Measurements from ENCODE around the gene HSPA4L.

Gene HSPA4L

DNA sequence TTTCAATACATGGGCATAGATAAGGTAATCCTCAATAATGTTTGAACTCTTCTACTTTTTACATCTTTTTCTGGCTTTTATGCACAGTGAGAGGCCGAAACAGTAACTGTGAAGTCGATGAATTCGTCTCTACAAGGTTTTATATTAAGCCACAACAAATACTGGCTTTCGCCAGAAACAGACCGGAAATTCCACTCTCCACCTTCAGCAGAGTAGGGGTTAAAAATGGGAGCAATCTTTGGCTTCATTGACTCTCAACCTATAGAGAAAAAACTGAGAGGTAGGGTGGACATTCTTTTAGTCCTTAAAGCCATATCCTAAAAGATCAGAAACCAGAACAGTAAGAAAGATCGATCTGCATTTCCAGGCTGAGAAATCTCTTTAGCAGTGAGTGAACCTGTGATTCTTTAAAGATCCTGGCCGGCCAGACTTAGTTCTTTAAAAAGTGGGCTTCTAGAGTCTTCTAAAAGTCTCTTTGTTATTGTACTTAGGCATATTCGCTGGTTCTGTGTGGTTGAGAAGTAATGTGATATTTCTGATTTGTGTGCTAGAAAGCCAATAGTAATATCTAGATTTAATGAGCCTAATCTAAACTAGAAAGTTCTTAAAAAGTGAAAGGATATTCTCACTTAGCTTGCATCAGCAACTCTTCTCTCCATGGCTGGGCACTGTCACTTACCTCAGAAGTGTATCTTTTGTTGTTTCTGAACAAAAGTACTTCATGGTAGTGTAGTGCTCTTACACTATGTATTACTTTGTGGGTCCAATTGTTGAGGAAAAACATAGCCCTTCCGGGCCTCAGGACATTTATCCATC is 2.0 kb downstream of the HSPA4L start:
- DNase-seq (ENCODE audit: low spot score) = no peak

DNA sequence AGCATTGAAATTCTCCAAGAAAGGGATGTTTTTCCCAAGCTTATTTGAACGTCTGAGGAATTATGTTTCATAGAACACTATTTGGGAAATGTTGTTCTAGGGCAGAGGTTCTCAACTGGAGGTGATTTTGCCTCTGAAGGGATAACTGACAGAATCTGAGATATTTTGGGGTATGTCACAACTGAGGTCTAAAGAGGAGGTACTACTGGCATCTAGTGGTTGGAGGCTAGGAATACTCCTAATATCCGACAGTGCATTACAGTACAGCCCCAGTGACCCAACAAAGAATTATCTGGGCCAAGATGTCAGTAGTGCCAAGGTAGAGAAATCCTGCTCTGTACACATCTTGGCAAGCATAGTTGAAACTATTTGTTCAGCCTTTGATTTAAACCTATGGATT is 6.4 kb downstream of the HSPA4L start:
- peak; percentile 22 for DNase-seq (ENCODE audit: low spot score)

DNA sequence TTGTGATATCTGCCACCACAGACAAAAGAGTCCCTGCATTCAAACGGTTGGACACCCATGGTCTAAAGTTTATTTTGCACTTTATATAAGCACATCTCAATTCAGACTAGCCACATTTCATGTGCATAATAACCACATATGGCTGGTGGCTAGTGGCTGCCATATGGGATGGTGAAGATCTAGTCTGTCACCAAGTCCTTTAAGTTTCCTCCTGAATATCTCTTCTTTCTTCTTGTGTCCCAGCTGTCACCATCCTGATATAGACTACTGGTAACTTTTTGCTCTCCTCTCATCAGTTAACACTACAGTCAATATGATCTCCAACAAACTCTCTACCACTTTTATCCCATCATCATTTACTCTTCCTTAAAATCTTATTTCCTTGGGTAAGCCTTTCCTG is 9.3 kb downstream of the HSPA4L start:
- no peak for DNase-seq (ENCODE audit: low spot score)

DNA sequence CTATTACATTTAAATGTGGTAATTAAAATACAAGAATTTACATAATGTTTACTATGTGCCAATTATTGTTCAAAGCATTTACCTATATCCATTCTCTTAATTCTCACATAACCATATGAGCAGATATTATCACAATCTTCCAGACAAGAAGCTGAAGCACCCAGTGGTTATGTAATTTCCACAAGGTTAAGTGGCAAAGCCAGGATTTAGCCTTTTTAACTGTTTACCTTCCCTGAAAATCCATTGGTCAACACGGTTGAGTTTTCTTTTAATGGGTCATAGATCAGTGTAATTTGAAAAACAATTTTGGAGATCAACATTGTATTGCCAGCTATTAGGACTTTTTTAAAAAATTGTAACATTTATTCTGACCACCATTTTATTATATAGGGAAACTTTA is 11.4 kb downstream of the HSPA4L start:
- no peak for DNase-seq (ENCODE audit: low spot score)

DNA sequence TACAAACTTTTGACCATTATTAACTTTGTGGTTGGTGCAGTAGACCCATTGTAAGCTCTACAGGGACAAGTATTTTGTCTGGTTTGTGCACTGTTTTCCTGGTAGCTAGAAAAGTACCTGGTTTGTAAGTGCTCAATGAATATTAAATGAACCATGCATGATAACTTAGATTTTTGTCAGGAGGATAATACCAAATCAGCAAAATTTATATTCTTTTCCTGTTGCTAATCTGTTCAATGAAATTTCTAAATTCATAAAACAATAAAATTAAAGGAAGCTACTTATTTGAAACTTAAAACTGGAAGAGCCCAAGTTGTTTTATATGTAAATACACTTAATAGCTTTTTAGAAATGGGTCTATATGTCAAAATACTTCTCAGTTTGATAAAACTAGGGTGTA is 17.6 kb downstream of the HSPA4L start:
- DNase-seq (ENCODE audit: low spot score) = no peak

DNA sequence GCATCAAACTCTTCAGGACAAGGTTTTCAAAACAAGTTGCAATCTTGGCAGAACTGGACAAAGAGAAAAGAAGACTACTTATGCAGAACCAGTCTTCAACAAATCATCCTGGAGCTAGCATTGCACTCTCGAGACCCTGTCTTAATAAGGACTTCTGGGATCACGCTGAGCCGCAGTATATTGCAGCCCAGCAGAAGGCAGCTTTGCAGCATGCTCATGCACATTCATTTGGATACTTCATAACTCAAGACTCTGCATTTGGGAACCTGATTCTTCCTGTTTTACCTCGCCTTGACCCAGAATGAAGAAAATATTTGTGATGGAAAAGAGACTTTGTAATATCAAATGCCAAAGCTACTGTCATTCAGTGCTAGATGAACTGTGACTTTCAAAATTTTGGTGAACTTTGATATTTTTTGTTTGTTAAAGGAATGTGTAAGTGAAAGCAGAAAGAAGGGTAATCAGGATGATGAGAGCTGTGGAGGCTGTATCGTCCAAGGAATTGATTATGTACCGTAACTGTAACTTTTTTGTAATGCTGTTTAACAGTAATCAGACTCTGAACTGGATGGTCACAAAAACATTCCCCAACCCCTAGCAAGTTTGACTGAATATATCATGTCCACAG is 27.2 kb downstream of the HSPA4L start:
- peak; percentile 24 for DNase-seq (ENCODE audit: low spot score)

DNA sequence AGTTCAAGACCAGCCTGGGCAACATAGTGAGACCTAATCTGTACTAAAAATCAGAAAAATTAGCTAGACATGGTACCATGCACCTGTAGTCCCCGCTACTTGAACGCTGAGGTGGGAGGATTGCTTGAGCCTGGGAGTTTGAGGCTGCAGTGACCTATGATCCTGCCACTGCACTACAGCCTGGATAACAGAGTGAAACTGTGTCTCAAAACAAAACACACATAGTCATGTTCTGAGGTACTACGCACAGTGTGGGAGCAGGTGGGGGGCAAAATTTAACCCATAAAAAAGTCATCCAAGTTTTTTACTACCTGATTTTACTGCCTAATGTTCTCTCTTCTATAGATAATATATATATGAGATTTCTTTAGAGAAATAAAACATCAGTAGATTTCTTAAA is 28.4 kb downstream of the HSPA4L start:
- DNase-seq (ENCODE audit: low spot score) = no peak

DNA sequence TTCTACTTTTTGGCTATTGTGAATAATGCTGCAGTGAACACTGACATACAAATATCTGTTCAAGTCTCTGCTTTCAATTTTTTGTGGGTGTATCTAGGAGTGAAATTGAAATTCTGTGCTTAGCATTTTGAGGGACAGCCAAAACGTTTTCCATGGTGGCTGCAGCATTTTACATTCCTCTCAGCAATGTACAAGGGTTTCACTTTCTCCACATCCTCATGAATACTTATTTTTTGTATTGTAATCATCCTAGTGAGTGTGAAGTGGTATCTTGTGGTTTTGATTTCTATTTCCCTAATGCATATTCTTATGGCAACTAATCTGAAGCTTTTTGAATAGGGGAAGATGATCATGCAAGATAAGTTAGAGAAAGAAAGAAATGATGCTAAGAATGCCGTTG is 40.3 kb downstream of the HSPA4L start:
- DNase-seq (ENCODE audit: low spot score) = no peak

DNA sequence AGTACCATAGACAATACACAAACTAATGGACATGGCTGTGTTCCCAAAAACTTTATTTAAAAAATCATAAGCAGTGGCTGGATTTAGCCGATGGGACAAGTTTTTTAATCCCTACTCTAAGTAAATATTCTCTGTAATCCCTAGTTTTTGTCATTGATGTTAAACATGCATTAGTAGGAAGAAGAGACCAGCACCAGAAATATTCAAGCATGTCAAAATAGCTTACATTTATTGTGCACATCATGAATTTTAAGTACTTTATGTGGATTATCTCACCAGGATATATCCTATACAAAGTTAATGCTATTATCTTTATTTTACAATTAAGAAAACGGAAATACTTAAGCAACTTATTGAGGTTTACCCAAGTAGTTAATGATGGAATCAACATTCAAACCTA is 46.0 kb downstream of the HSPA4L start:
- DNase-seq (ENCODE audit: low spot score) = no peak

DNA sequence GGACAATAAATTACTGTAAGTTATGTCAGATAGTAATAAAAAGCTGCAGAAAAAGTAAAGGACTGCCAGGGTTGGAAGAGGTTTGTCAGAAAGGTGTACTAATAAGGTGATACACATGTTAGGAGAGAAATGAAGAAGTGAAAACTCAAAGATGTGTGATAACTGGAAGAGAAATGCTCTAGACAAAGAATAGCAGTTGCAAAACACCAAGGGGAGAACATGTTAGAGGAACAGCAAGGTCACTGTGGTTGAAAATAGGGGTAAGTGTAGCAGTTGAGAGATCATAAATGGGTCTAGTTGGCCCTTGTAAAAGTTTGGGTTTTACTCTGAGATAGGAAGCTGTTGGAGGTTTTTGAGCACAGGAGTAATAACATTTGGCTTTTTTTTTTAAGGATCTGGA is 46.9 kb downstream of the HSPA4L start:
- DNase-seq (ENCODE audit: low spot score) = no peak

DNA sequence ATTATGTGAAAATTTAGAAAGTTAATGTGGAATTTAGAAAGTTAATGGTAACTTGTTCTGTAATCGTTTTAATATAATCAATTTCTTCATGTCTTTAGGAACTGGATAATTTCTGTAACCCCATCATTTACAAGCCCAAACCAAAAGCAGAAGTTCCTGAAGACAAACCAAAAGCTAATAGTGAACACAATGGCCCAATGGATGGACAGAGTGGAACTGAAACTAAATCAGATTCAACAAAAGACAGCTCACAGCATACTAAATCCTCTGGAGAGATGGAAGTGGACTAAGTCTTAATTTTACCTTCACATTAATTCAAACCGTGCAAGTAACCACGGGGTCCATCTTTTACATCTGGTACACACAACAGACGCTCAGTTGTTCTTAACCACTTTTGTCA is 50.5 kb downstream of the HSPA4L start:
- no peak for DNase-seq (ENCODE audit: low spot score)

DNA sequence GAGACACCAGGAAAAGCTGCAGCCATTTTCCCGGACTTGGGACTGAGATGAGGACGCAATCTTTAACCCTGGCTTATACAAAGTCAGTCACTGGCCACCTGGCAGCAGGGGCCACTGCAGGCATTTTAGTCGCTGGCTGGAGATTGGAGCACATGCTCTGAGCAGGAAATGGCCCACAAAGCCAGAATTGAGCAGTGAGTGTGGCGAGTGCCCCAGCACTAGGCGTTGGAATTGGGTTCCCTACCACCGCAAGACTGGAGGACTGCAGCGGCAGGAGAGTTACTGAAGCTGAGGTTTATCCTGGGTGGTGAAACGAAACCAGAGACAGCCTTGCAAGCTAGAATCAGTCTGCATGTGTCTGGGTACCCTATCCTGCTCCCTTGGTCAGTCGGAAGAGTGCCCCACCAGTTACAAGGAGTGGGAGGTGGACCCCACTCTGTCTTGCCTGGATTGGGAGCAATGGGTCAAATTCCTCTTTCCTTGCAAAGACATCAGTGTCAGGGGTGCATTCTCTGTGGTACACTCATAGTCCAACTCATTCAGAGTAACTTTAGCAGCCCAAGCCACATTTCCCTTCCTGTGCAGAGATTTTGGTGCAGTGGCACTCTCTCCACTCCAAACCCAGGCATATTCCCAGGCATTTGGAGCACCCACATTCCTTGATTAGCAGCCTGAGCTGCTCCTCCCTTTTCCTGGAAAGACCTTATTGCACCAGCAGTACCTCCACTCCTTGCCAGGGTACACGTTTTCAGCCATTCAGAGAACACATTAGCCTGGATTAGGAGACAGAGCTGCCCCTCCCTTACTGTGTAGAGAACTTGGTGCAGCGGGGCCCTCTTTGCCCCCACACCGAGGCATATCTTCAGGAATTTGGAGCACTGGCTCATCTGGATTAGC is 61.8 kb downstream of the HSPA4L start:
- peak; percentile 15 for DNase-seq (ENCODE audit: low spot score)

DNA sequence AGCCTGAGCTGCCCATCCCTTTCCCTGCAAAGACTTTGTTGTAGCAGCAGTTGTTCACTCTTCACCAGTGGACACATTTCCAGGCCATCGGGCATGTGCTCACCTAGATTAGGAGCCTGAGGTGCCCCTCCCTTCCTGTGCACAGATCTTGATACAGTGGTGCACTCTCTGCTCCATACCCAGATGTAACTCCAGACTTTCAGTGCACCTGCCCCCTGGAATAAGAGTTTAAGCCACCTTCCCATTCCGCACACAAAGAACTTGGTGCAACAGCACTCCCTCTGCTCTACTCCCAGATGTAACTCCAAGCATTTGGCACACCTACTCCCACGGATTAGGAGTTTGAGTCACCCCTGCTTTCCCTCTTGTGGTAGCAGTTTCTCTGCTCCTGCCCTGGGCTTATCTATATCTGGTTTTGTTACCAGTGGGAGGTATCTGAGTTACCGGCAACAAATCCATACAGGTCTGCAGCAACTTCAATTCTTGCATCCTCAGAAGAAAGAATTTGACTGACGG is 62.5 kb downstream of the HSPA4L start:
- DNase-seq (ENCODE audit: low spot score) = no peak

DNA sequence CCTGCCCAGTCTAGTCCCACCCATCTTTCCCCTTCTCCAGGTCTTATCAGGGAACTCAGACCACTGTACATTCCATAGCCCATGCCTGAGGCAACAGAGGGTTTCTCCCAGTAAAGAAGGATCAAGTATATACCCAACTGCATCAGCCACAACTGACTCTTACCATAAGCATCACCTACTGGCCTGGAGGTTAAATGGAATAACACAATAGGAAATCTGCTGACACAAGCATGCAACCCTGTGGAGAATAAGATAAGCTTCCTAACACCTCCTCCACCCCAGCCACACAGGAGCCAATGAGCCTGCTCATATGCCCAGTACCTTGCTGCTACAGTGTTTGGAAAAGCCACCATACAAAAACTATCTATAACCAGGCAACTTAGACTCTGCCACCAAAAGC is 63.9 kb downstream of the HSPA4L start:
- no peak for DNase-seq (ENCODE audit: low spot score)

DNA sequence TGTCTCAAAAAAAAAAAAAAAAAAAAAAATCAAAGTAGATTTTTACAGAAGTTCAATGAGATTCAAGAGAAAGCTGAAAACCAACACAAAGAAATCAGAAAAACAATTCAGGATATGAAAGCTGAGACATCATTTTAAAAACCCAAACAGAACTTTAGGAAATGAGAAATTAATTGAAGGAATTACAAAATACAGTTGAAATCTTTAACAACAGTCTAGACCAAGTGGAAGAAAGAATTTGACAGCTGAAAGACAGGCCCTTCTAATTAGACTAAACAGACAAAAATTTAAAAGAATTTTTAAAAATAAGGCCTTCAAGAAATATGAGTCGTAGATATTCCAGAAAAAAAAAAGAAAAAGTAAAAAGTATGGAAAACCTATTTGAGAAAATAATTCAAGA is 64.6 kb downstream of the HSPA4L start:
- no peak for DNase-seq (ENCODE audit: low spot score)

DNA sequence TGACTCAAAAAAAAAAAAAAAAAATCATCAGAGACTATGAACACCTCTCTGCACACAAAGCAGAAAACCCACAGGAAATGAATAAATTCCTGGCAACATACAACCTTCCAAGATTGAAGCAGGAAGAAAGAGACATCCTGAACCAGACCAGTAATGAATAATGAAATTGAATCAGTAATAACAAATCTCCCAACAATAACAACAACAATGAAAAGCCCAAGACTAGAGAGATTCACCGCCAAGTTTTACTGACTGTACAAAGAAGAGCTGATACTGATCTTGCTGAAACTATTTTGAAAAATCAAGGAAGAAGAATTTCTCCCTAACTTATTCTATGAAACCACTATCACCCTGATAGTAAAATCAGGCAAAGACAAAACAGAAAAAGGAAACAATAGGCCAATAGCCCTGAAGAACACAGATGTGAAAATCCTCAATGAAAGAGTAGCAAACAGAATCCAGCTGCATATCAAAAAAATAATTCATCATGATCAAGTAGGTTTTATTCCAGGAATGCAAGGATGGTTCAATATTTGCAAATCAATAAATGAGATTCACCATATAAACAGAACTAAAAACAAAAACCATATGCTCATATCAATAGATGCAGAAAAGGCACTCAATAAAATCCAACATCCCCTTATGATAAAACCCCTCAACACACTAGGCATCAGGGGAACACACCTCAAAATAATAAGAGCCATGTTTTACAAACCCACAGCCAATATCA is 67.5 kb downstream of the HSPA4L start:
- no peak for DNase-seq (ENCODE audit: low spot score)

DNA sequence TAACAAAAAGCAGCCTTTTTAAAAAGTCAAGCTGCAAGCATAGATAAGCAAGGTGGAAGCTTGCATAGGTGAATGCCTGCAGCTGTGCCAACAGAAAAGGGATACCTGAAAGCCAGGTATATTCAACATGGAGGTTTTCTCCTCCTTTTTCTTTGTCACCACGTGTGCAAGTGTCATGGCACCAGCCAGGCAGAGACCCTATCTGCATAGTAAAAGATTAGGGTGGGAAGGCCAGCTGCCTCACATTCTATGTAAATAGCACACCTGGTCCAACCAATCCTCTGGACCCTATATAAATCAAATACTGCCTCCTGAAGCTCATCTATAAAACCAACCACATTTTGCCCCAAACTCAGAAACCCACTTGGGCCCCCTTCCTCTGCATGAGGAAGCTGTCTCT is 70.5 kb downstream of the HSPA4L start:
- no peak for DNase-seq (ENCODE audit: low spot score)

DNA sequence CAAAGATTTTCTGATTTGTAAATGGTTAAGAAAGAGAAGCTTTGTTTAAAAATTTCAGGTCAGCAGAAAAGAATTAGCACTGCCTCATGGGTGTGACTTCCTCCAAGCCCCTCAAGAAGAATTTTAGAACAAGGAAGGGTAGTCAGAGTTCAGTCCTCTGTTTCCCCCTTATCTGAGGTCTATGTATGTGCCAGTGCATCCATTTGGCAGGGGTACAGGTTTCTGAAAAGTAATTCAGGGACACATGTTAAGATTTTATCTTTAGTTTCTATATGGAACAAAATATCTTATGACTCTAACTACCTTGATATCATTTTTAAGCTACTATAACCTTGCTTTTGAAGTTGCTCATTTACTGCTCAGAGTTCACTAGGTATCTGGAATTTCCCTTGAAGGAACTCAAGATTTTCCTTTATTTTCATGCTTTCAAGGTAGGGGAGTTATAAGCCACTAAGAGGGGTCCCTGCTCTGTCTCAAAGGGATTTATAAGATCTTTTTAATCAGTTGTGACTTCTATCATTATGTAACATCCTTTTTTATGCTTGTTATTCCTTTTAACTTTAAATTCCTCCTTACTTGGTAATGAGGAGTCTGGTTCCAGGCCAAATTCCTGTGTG is 74.2 kb downstream of the HSPA4L start:
- DNase-seq (ENCODE audit: low spot score) = no peak

DNA sequence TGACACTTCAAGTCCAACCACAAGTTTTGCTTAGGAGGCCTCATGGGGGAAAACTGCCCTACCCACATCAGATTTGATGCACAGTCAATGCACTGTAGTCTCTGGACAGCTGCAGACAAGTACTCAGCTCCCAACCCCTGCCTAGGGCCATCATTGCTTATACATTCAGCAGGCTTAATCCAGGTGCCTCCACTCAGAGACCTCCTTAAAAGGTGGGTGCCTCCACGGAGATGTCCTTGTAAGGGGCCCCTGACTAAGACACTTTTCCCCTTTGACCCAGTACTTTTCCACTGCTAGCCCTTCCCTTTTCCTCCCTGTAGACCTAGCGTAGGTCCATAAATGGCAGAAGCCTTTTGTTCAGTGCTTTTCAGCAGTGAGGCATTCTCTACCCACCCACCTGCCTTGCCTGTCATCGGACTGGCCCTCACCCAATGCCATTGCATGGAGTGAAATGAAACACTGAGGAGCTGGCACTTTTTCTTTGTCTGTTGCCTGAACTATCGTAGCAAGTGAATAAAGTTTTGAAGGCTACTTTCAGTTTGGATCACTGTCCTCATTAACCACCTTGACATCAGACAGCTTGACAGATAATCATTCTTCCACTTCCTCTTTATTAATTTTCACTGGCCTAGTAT is 74.8 kb downstream of the HSPA4L start:
- DNase-seq (ENCODE audit: low spot score) = no peak

DNA sequence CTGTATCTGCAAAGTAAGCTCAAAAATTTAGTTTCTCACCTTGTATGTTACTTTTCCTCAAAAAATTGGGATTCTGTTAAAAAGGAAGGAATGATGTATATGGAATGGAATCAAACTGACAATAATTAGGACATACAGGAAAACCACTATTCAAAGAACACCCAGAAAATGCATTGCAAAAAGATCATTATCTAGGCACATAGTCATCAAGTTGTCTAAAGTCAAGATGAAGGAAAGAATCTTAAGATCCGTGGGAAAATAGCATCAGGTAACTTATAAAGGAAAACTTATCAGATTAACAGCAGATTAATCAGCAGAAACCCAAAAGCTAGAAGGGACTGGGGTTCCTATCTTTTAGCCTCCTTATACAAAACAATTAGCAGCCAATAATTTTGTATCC is 75.5 kb downstream of the HSPA4L start:
- DNase-seq (ENCODE audit: low spot score) = no peak

DNA sequence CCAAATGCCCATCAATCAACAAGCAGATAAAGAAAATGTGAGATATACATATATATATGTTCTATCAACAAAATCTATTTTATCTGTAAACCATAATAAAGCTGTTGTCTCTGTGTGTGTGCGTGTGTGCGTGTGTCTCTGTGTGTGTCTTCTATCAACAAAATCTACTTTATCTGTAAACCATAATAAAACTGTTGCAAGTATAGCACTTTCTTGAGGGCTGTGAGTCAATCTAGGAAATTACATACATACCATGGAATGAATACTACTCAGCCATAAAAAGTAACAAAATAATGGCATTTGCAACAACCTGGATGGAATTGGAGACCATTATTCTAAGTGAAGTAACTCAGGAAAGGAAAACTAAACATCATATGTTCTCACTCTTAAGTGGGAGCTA is 86.1 kb downstream of the HSPA4L start:
- DNase-seq (ENCODE audit: low spot score) = no peak

All from D341Med (cell line).